Measurements from ENCODE around the gene LCE1E. TPM values are rescaled to one million over a fixed set of nuclear protein-coding genes. Genes with fewer than 3 reads are reported as not detected.

LCE1E gene
- total RNA-seq, 4 donors from 2014 or later: not detected

DNA sequence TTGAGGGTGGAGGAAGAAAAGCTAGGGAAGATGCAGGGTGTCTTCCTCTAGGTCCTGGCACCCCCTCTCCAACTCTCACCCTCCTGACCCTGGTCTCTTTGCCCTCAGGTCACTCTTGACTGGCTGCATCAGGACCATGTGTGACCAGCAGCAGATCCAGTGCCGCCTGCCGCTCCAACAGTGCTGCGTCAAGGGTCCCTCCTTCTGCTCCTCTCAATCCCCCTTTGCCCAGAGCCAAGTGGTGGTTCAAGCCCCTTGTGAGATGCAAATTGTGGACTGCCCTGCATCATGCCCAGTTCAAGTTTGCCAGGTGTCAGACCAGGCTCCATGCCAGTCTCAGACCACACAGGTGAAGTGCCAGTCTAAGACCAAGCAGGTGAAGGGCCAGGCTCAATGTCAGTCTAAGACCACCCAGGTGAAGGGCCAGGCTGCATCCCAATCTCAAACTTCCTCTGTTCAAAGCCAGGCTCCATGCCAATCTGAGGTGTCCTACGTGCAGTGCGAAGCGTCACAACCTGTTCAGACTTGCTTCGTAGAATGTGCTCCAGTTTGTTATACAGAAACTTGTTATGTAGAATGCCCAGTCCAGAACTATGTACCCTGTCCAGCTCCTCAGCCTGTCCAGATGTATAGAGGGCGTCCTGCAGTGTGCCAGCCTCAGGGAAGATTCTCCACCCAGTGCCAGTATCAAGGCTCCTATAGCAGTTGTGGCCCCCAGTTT lies 26.4 kb upstream of the LCE1E start:
- Histone ChIP-seq H3K4me1 (no peaks in the 10 kb centered on the region), H3K36me3 (no peaks in the 10 kb centered on the region), H3K27me3 (no peaks in the 10 kb centered on the region), H3K4me3 (no peak overlapping the region), H3K9me3 (no peaks in the 10 kb centered on the region), H3K27ac (no peak overlapping the region)
- ATAC-seq: no peak
- TF ChIP-seq, protein P1, sequence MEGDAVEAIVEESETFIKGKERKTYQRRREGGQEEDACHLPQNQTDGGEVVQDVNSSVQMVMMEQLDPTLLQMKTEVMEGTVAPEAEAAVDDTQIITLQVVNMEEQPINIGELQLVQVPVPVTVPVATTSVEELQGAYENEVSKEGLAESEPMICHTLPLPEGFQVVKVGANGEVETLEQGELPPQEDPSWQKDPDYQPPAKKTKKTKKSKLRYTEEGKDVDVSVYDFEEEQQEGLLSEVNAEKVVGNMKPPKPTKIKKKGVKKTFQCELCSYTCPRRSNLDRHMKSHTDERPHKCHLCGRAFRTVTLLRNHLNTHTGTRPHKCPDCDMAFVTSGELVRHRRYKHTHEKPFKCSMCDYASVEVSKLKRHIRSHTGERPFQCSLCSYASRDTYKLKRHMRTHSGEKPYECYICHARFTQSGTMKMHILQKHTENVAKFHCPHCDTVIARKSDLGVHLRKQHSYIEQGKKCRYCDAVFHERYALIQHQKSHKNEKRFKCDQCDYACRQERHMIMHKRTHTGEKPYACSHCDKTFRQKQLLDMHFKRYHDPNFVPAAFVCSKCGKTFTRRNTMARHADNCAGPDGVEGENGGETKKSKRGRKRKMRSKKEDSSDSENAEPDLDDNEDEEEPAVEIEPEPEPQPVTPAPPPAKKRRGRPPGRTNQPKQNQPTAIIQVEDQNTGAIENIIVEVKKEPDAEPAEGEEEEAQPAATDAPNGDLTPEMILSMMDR (IDR thresholded peaks at IDR 0.05 in 4 of 5, conservative IDR thresholded peaks at IDR 0.05 in 1 of 5): no peak
- no peak for TF ChIP-seq POLR2A (IDR thresholded peaks at IDR 0.05)
- intact Hi-C loops (cut with DNase I; ENCODE audit: low total_unique reads): no loop called here
- DNase-seq: no peak
- in situ Hi-C loops (cut with MboI; ENCODE audit: low sequenced_read_pairs in 4 of 4): no loop called here

- in situ Hi-C loops (cut with MboI; ENCODE audit: low sequenced_read_pairs in 4 of 4) (no loop called here), intact Hi-C loops (cut with DNase I; ENCODE audit: low total_unique reads) (no loop called here)
- Histone ChIP-seq H3K4me1 (no peaks in the 10 kb centered on the region), H3K4me3 (no peak overlapping the region), H3K36me3 (no peaks in the 10 kb centered on the region), H3K27me3 (no peaks in the 10 kb centered on the region), H3K27ac (no peak overlapping the region), H3K9me3 (no peaks in the 10 kb centered on the region)
- no peak for ATAC-seq
- DNase-seq: no peak
- no peak for TF ChIP-seq POLR2A (IDR thresholded peaks at IDR 0.05)
- TF ChIP-seq, protein P1 (IDR thresholded peaks at IDR 0.05 in 4 of 5, conservative IDR thresholded peaks at IDR 0.05 in 1 of 5): no peak
Measured at GRCh38 chr1:152760551-152761190, 25.4 kb upstream of the LCE1E start.

DNA sequence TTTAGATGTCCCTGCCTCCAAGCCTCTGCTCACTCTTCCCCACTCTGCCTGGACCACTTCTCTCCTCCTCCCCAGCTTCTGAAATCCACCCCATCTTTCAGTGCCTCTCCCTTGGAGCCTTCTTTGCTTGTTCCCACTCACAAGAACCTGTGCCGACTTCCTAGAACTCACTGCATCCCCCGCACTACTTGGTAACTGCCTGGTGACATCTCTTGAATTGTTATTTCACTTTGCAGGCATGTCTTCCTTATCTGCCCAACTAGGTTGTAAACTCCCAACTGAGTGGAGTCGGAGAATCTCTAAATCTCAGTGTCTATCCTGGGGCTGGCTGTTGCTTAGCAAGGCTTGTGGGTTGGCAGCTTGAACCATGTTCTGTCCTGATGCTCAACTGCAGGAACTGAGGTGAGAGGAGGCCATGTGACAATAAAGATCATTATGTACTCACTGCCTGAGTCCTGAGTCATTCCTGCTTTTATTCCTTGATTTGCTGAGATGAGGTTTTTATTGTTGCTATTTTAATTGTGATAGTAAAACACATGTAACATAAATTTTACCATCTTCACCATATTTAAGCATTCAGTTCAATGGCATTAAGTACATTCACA lies 24.3 kb upstream of the LCE1E start:
- H3K4me1 ChIP-seq: no peaks in the 10 kb centered on the region

GRCh38 chr1:152768847-152769533 lies 17.1 kb upstream of the LCE1E start:
- H3K9me3 ChIP-seq: no peaks in the 10 kb centered on the region
- in situ Hi-C loops (cut with MboI; ENCODE audit: low sequenced_read_pairs in 4 of 4): no loop called here
- intact Hi-C loops (cut with DNase I; ENCODE audit: low total_unique reads): no loop called here
- DNase-seq: no peak
- H3K4me3 ChIP-seq: no peak overlapping the region
- no peak for ATAC-seq
- TF ChIP-seq, protein P1 (IDR thresholded peaks at IDR 0.05 in 4 of 5, conservative IDR thresholded peaks at IDR 0.05 in 1 of 5): no peak
- TF ChIP-seq POLR2A (IDR thresholded peaks at IDR 0.05): no peak
- no peaks in the 10 kb centered on the region for H3K27me3 ChIP-seq
- H3K36me3 ChIP-seq: no peaks in the 10 kb centered on the region
- no peak overlapping the region for H3K27ac ChIP-seq
- H3K4me1 ChIP-seq: no peaks in the 10 kb centered on the region

More for the DNA sequence above, 24.3 kb upstream of the LCE1E start:
- H3K27me3 ChIP-seq: no peaks in the 10 kb centered on the region
- no peaks in the 10 kb centered on the region for H3K36me3 ChIP-seq
- no peak overlapping the region for H3K4me3 ChIP-seq
- TF ChIP-seq POLR2A (IDR thresholded peaks at IDR 0.05): no peak
- TF ChIP-seq, protein P1 (IDR thresholded peaks at IDR 0.05 in 4 of 5, conservative IDR thresholded peaks at IDR 0.05 in 1 of 5): no peak
- no peaks in the 10 kb centered on the region for H3K9me3 ChIP-seq
- in situ Hi-C loops (cut with MboI; ENCODE audit: low sequenced_read_pairs in 4 of 4) (no loop called here), intact Hi-C loops (cut with DNase I; ENCODE audit: low total_unique reads) (no loop called here)
- no peak overlapping the region for H3K27ac ChIP-seq
- DNase-seq (no peak), ATAC-seq (no peak)

Measured in gastrocnemius medialis (tissue), 4 donors.